Suprapubic skin (tissue), 4 donors: ENCODE measurements around the gene HSPA12B. TPM values are rescaled to one million over a fixed set of nuclear protein-coding genes. Genes with fewer than 3 reads are reported as not detected.

Source experiments
- DNase-seq, 2 donors: peaks; one replicate each; pipeline ENCODE4 v3.0.0-alpha.2; 2019; ENCODE audit warnings: low spot score in 2 of 2
- H3K27ac ChIP-seq: fragments of 200-600 bp; sonication (generic); one replicate; pipeline ENCODE4 v1.5.1; 2019
- H3K27me3 ChIP-seq: fragments of 200-600 bp; sonication (generic); one replicate; pipeline ENCODE4 v1.5.1; 2019
- H3K36me3 ChIP-seq: fragments of 200-600 bp; sonication (generic); one replicate; pipeline ENCODE4 v1.5.1; 2019
- H3K4me1 ChIP-seq: fragments of 200-600 bp; sonication (generic); one replicate; pipeline ENCODE4 v1.5.1; 2019
- H3K4me3 ChIP-seq: fragments of 200-600 bp; sonication (generic); one replicate; pipeline ENCODE4 v1.5.1; 2019; ENCODE audit warnings: mild to moderate bottlenecking
- H3K9me3 ChIP-seq: fragments of 200-600 bp; sonication (generic); one replicate; pipeline ENCODE4 v1.5.1; 2019
- CTCF ChIP-seq, 2 donors: fragments of 200-600 bp in 1 of 2; fragments of 450-650 bp in 1 of 2; sonication (generic) in 1 of 2; IDR thresholded peaks; one replicate each; pipeline ENCODE4 v1.5.1; 2016 to 2019; ENCODE audit warnings: antibody characterized with exemption in 2 of 2, mild to moderate bottlenecking in 1 of 2, moderate library complexity in 1 of 2
- EP300 ChIP-seq: sonication (generic); formaldehyde crosslinking; IDR thresholded peaks from one replicate; pipeline ENCODE4 v1.6.1; 2017; ENCODE audit warnings: antibody characterized with exemption
- POLR2A ChIP-seq, 2 donors: fragments of 450-650 bp; IDR thresholded peaks; one replicate each; pipeline ENCODE4 v1.6.1; 2017; ENCODE audit warnings: antibody characterized with exemption in 2 of 2, mild to moderate bottlenecking in 2 of 2, moderate library complexity in 2 of 2
- POLR2AphosphoS5 ChIP-seq, 3 donors: sonication (generic); formaldehyde crosslinking; IDR thresholded peaks; one replicate each; pipeline ENCODE4 v1.6.1; 2017; ENCODE audit warnings: antibody characterized with exemption in 3 of 3
- WGBS: methylation state at CpG from one replicate; pipeline ENCODE4 v1.1.5; 2018; 5-methylcytosine and 5-hydroxymethylcytosine counted together
- total RNA-seq, 4 donors: library from RNA; depleted of rRNA; stranded (reverse); fragments of >200 nt; gene quantifications; one replicate each; pipeline ENCODE4 v1.1.0, GENCODE V29; 2016

Gene HSPA12B
- total RNA-seq, 4 donors from 2014 or later: 1.9 to 8.7 (median 4.4) TPM

GRCh38 chr20:3751305-3751674, 18.8 kb downstream of the HSPA12B start:
- peaks cover 24% of the 10 kb centered on the region for H3K36me3 ChIP-seq

GRCh38 chr20:3751675-3752385, 19.3 kb downstream of the HSPA12B start:
- H3K9me3 ChIP-seq: no peaks in the 10 kb centered on the region
- peaks cover 3% of the 10 kb centered on the region for H3K27me3 ChIP-seq
- TF ChIP-seq POLR2AphosphoS5 (IDR thresholded peaks at IDR 0.05) (no peak), CTCF (IDR thresholded peaks at IDR 0.05) (no peak), POLR2A (IDR thresholded peaks at IDR 0.05) (no peak), EP300 (no peak)
- DNase-seq: no peak
- peaks cover 23% of the 10 kb centered on the region for H3K36me3 ChIP-seq
- H3K4me3 ChIP-seq: peak overlapping the region; percentile 49
- H3K4me1 ChIP-seq: peaks cover 27% of the 10 kb centered on the region
- 62% methylated on average over 52 of the region's 95 CpGs for WGBS
- no peak overlapping the region for H3K27ac ChIP-seq

More at GRCh38 chr20:3751305-3751674, 18.8 kb downstream of the HSPA12B start:
- peak overlapping the region; percentile 49 for H3K4me3 ChIP-seq
- H3K27me3 ChIP-seq: peaks cover 3% of the 10 kb centered on the region
- TF ChIP-seq POLR2A (IDR thresholded peaks at IDR 0.05) (no peak), POLR2AphosphoS5 (IDR thresholded peaks at IDR 0.05) (no peak), EP300 (no peak), CTCF (IDR thresholded peaks at IDR 0.05) (no peak)
- 83% methylated on average over 14 of the region's 31 CpGs for WGBS
- no peak overlapping the region for H3K27ac ChIP-seq
- no peaks in the 10 kb centered on the region for H3K9me3 ChIP-seq
- H3K4me1 ChIP-seq: peaks cover 27% of the 10 kb centered on the region
- DNase-seq: no peak

DNA sequence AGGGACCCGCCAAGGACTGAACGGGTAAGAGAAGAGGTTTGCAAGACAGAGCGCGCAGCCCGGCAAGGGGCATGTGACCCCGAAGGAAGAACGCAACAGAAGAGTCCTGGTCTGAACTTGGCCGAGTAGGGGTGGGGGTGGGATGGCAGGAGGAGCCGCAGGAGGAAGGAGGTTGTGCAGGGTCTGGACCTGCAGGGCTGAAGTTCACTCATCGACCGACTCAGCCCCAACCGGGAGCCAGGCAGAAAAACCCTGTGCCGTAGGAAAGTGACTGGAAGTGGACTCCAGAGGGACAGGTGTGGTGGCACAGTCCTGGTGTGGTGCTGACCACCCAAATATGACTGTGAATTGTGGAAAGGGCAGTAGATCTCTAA, 19.9 kb downstream of the HSPA12B start:
- Histone ChIP-seq H3K9me3 (no peaks in the 10 kb centered on the region), H3K27me3 (peaks cover 3% of the 10 kb centered on the region), H3K4me3 (peak overlapping the region; percentile 49), H3K27ac (no peak overlapping the region), H3K4me1 (peaks cover 27% of the 10 kb centered on the region), H3K36me3 (peaks cover 18% of the 10 kb centered on the region)
- DNase-seq: no peak
- TF ChIP-seq POLR2A (IDR thresholded peaks at IDR 0.05) (no peak), POLR2AphosphoS5 (IDR thresholded peaks at IDR 0.05) (no peak), CTCF (IDR thresholded peaks at IDR 0.05) (no peak), EP300 (no peak)
- 42% methylated on average over 13 of the region's 13 CpGs for WGBS

GRCh38 chr20:3753098-3753497, 20.6 kb downstream of the HSPA12B start:
- no peak for DNase-seq
- Histone ChIP-seq H3K27me3 (peaks cover 3% of the 10 kb centered on the region), H3K4me1 (peaks cover 27% of the 10 kb centered on the region), H3K9me3 (no peaks in the 10 kb centered on the region), H3K36me3 (peaks cover 13% of the 10 kb centered on the region), H3K27ac (no peak overlapping the region), H3K4me3 (no peak overlapping the region)
- 32% methylated on average over 4 of the region's 4 CpGs for WGBS
- TF ChIP-seq POLR2AphosphoS5 (IDR thresholded peaks at IDR 0.05) (no peak), CTCF (IDR thresholded peaks at IDR 0.05) (peak; percentile 67 to 78), POLR2A (IDR thresholded peaks at IDR 0.05) (no peak), EP300 (no peak)

DNA sequence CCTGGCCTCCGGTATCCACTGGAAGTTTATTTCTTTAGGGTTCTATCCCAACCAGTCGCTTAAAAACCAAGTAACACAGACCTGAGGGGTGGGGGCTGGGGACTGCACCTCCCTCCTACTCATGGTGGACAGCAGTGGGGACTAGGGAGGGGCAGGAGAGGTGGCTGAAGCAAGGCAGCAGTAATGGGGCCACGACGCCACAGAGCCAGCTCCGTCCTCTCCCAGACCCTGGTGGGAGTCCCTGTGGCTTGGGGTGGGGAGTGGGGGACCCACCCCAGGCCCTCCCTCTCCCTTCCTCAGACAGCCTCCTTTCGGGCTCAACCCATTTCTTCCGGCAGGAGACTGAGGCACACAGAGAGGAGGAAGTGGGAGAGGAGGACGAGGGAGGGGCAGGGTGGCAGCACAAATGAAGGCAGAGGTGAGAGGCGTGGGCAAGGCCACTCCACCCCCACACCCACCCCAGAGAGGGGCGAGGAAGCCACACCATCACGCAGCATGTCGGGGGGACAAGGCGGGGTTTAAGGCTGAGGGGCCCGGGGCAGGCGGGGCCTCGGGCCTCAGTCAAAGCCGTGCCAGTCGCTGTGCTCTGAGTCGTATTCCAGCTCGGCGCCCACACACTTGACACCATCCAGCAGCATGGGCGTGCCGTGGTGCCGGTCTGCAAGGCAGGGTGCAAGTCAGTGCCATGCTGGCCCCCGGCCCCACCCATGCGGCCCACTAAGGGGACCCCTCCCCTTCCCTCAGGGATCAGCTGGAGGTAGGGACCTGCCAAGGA, 21.2 kb downstream of the HSPA12B start:
- Histone ChIP-seq H3K4me1 (peaks cover 27% of the 10 kb centered on the region), H3K36me3 (peaks cover 10% of the 10 kb centered on the region), H3K27ac (no peak overlapping the region), H3K4me3 (no peak overlapping the region), H3K9me3 (no peaks in the 10 kb centered on the region), H3K27me3 (peaks cover 3% of the 10 kb centered on the region)
- 73% methylated on average over 21 of the region's 26 CpGs for WGBS
- no peak for DNase-seq
- no peak for TF ChIP-seq CTCF (IDR thresholded peaks at IDR 0.05)
